Stimulated activated CD4-positive, alpha-beta T cell treated with anti-CD3 and anti-CD28 coated beads, Interleukin-12 subunit alpha, Interleukin-12 subunit beta, amount 100 ng/mL, for 24 hours (primary cell): ENCODE measurements around the gene KIAA1958.

Experiments used
- DNase-seq, 2 experiments: peaks; one replicate each; pipeline ENCODE4 v3.0.0-alpha.2; 2020; ENCODE audit warnings: low read depth in 2 of 2

Gene KIAA1958

GRCh38 chr9:112605518-112605917 lies 118.9 kb downstream of the KIAA1958 start:
- no peak for DNase-seq

DNA sequence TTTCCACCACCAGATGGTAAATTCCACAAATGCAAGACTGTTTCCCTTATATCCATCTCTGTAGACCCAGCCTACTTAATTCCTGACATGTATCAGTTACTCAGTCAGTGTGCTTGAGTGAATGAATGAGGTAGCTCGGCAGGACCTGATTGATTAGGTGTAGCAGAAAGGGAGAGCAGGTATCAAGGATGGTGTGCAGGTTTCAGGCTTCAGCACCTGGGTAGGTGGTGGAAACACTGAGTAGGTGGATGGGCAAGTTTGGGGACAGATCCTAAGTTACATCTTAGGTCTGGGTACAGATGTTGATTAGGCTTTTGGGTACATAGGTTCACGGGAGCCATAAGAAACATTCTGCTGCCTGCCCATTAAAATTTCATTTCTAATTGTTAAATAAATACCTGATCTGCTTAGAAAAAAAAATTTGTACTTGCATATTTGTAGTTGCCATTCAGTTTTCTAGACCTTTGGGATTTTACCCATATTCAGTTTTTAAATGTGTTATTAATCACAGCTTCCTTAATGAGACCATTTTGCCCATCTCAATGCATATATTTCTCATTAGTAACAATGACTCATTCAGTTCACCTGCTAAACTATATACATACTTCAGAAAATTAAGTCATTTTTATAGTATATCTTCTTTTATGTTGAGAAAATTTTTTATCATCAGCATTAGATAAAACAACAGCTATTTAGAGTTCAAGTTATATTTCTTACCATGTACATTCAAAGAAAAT lies 119.5 kb downstream of the KIAA1958 start:
- no peak for DNase-seq

DNA sequence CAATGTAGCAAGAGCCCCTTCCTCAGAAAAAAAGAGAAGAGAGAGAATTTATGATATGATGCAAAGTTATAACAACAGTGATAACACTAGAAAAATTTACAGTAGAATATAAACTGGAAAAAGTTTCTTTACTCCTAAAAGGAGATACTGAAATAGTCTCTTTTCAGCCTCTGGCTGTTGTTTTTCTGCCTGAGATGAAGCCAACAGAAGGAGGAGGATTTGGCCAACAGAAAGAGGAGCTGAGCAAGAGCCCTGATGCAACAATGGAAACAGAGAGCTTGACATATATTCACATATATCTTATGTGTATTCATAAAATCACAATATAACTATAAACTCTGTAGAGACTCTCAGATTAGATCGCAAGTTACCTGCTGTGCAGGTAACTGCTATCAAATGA lies 122.2 kb downstream of the KIAA1958 start:
- DNase-seq: no peak

DNA sequence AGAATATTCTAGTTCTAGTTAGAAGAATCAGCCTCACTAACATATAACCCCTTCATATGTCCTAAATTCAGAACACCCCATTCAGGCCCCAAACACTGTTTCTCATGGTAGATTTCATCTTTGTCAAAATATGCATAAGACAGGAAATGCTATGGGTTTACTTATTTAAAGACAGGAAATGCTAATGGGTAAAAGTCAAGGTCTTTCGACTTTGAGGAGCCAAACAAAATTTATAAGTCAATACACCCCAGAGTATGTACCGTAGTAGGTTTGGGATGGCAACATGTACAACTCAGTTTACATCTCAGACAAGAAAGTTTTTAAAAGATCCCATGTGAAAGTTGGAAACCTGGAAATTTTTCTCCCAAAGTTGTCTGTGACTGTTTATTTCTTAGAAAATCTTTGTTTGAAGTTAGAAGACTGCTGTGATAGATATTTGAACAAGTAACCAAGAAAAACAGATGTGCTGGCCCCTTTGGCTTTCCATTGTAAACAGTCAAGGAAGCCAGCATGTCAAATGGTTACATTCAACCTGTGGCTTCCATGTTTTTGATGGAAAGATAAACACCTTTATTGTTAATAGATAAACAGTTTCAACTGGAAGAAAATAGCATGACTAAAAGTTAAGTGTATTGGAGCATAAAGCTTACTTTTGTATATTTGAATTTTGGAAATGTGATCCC lies 129.1 kb downstream of the KIAA1958 start:
- DNase-seq: no peak

DNA sequence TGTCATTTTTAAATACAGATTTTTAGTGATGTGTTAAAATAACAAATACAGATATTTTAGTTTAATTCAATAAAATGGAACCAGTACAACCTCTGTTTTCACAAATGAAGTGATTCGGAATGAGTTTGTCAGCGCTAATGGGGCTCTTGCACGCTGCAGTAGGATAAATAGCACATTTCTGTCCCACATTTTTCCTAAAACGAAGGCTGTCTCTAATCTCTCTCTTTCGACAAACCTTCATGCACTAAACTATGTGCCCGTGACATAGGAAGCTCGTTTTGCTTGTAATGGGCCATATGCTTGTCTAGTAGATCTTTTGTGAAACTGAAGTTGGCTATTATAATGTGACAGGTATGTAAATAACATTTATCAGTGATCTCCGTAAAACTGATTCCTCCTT lies 130.7 kb downstream of the KIAA1958 start:
- DNase-seq: no peak

GRCh38 chr9:112618385-112619009 lies 131.9 kb downstream of the KIAA1958 start:
- DNase-seq: no peak

GRCh38 chr9:112620388-112620787 lies 133.8 kb downstream of the KIAA1958 start:
- no peak for DNase-seq

- DNase-seq: no peak
These were observed 134.5 kb downstream of the KIAA1958 start for GRCh38 chr9:112621018-112621655.

DNA sequence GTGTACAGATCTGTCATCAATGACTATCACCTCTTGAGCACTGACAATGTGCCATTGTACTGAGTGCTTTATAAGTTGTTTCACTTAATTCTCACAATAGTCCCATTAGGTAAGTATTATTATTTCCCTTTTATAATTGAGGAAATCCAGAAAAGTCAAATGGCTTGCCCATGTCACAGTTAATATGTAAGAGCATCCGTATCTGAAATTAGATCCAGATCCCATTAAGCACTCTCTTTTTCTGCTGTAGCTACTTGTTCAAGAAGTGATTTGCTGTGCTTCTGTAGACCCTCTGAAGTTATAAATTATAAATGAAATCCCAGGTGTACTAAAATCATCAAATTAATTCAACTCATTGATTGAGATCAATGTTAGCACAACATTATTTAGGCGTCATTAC lies 136.6 kb downstream of the KIAA1958 start:
- DNase-seq: no peak

- DNase-seq: no peak
These were observed 138.4 kb downstream of the KIAA1958 start for GRCh38 chr9:112624711-112625707.

- DNase-seq: no peak
These were observed 143.3 kb downstream of the KIAA1958 start for GRCh38 chr9:112629671-112630485.

GRCh38 chr9:112631313-112632070 lies 144.9 kb downstream of the KIAA1958 start:
- no peak for DNase-seq

DNA sequence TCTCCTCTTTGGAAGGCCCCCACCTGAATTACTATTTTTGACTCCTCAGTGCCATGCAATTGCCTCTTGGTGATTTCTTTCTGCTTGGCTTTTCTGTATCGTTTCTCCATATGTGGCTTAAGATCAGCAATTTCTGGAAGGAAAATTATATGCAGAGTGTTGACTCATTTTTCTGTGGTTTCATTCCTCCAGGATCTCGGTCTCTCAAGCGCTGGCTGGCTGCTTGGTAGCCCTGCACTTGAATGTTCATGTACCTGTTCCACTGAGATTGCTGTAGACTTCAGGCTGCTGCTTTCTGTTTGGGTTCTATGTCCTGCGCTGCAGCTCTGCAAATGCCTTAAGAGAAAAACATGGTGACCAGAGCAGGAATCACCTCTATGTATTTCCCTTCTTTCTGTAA lies 153.7 kb downstream of the KIAA1958 start:
- no peak for DNase-seq

DNA sequence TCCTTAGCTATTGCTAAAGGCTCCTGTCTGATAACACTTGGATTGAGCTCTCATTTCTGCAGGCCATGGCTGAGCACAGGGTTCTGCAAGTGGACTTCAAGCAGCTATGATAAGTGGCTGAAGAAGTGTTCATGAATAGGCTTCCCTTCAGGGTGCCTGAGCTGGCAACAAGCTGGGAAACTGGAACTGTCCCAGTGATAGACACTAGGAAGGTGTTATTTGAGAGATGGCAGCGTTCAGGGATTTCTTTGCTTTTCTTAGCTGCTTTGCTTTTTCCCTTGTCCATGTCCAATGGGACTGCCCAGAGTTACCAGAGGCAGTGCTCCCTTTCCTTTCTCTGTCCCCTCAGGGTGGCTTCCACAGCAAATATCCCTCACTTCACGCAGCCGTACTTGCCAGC lies 155.5 kb downstream of the KIAA1958 start:
- DNase-seq: no peak

DNA sequence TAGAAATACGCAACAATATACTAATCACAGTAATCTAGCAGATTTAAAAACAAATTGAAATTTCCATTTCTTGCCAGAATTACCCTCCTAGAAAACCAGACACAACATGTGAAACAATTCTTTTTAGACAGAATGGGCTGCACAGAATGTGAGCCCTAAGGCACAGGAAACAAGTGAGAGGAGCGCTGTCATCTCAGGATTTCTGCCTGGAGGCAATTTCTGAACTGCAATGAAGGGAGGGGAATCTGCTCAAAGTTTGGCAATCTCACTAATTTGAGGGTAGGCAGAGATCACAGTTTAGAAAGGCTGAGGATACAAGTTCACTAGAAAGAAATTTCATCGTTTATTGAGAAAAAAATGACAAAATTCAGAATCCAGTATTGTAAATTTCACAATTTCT lies 161.0 kb downstream of the KIAA1958 start:
- DNase-seq: no peak

GRCh38 chr9:112648624-112649023 lies 162.0 kb downstream of the KIAA1958 start:
- no peak for DNase-seq

DNA sequence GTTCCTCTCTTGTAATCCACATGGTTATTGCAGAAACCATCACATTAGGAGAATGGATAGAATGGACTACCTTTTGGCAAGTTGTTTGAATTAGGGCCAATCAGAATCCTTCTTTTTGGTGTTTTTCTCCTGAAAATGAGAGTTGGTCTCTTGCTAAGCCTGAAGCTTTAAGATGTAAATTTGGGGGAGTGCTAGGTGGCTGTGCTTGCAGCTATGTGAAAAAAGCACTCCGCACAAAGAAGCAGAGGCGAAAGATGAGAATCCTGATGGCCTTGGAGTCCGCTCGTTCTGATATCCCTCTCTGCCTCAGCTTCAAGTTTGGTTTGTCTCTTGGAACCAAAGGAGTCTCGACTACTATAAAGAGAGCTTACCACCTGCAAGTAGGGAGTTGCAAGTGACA lies 167.7 kb downstream of the KIAA1958 start:
- no peak for DNase-seq

GRCh38 chr9:112655668-112656067 lies 169.0 kb downstream of the KIAA1958 start:
- DNase-seq: no peak

DNA sequence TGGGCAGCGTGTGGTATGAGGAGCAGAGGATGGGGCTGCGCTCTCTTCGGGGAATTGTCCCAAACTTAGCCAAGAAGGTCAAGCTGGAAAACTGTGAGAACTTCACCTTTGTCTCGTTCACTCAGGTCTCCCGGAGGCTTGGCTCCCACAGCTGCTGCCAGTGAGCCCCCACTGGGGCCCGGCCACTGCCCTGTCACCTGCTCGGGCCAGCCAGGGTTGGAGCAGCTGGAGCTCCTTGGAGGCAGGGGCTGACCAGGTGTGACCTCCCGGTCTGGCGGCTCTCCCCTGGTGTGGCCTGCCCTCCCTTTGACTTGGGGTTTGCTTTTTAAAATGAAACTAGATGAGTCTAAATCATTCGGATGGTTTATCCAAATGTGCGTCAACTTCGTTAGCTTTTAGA lies 173.3 kb downstream of the KIAA1958 start:
- no peak for DNase-seq

DNA sequence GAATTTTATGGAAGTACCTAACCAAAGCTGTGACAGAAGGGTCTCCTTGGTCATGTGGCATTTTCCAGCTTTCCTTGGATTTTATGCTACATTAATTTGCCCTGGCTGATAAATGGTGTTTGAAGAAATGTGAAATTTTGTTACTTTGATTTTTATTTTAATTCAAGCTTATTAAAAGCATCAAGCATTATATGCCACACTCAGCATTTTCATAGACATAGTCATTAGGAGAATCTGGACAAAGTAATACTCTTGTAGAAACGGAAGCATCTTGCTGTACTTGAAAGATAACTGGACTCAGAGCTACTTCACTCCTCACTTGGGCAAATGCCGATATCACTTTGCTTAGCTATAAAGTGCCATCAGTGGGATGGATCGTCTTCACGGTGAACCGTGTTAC lies 177.1 kb downstream of the KIAA1958 start:
- DNase-seq: no peak
